HepG2 (cell line): ENCODE measurements around the gene PRR36. TPM values are rescaled to one million over a fixed set of nuclear protein-coding genes. Genes with fewer than 3 reads are reported as not detected.

Experiments used
- ATAC-seq: fragments of 200-7000 bp; cut with Tn5 transposase; 3 replicates; pipeline ENCODE4 v1.9.1; 2020; ENCODE audit warnings: mild to moderate bottlenecking, moderate library complexity
- BruUV-seq: library from RNA; stranded (reverse); fragments of 400-500 nt; replicated peaks from 2 replicates; lab custom pipeline; 2021; lab: Mats Ljungman, UMichigan
- CTCF ChIA-PET: fragments of 300-600 bp; formaldehyde crosslinking; extraction: SDS; loops from one replicate; lab custom pipeline; 2021; ENCODE audit warnings: low total read pairs, inconsistent platforms, low intra/inter-chr PET ratio; lab: Yijun Ruan, JAX
- POLR2A ChIA-PET: fragments of 350-600 bp; sonication (Branson Sonifier 250); formaldehyde crosslinking; loops from one replicate; lab custom pipeline; 2020; ENCODE audit warnings: antibody characterized with exemption, inconsistent platforms; lab: Yijun Ruan, JAX
- DNase-seq: peaks from one replicate; pipeline ENCODE4 v3.0.0-alpha.2; 2015; ENCODE audit warnings: low spot score
- FAIRE-seq: peaks from 3 replicates; lab custom pipeline; 2011; peaks lifted over from hg19 to GRCh38; lab: Jason Lieb, UNC
- H2AFZ ChIP-seq: one replicate; pipeline ENCODE4 v1.6.1; 2011; ENCODE audit warnings: low read length, inconsistent platforms
- H3K27ac ChIP-seq: fragments of 300-600 bp; 3 replicates; pipeline ENCODE4 v1.8.0; 2011; ENCODE audit warnings: mixed run types, mild to moderate bottlenecking, mixed read lengths, low read length, inconsistent platforms; ENCODE audit not compliant: insufficient read depth; ENCODE audit errors: extremely low read length
- H3K27me3 ChIP-seq, 2 experiments: fragments of 200-600 bp in 1 of 2; 2 replicates in 1 of 2; 3 replicates in 1 of 2; pipeline versions ENCODE4 v1.6.0 to v1.8.0; 2011; ENCODE audit warnings: low read length in 2 of 2, mild to moderate bottlenecking in 2 of 2, moderate library complexity in 2 of 2, inconsistent platforms in 1 of 2; ENCODE audit not compliant: insufficient read depth in 2 of 2, control insufficient read depth in 1 of 2
- H3K36me3 ChIP-seq, 2 experiments: fragments of 200-600 bp in 1 of 2; replicated peaks in 1 of 2; 2 replicates in 1 of 2; 3 replicates in 1 of 2; pipeline versions ENCODE4 v1.5.1 to v1.8.0; 2011; ENCODE audit warnings: low read length in 2 of 2, inconsistent platforms in 1 of 2; ENCODE audit not compliant: insufficient read depth in 2 of 2, control insufficient read depth in 1 of 2
- H3K4me1 ChIP-seq: 2 replicates; pipeline ENCODE4 v1.5.1; 2012; ENCODE audit warnings: low read length, inconsistent platforms; ENCODE audit not compliant: insufficient read depth
- H3K4me2 ChIP-seq: 2 replicates; pipeline ENCODE4 v1.6.0; 2011; ENCODE audit warnings: low read depth, low read length, inconsistent platforms
- H3K4me3 ChIP-seq, 3 experiments: fragments of 200-600 bp in 1 of 3; sonication (generic), shearing (Covaris generic) in 1 of 3; replicated peaks in 1 of 3; 2 replicates each; pipeline ENCODE4 v1.5.1; 2011 to 2016; ENCODE audit warnings: low read length in 3 of 3, inconsistent platforms in 2 of 3, low read depth in 2 of 3, mild to moderate bottlenecking in 2 of 3, control low read depth in 1 of 3, mixed read lengths in 1 of 3; ENCODE audit not compliant: insufficient read depth in 1 of 3
- H3K79me2 ChIP-seq: one replicate; pipeline ENCODE4 v1.6.1; 2011; ENCODE audit warnings: low read length, inconsistent platforms; ENCODE audit not compliant: insufficient read depth
- H3K9ac ChIP-seq: 2 replicates; pipeline ENCODE4 v1.6.0; 2011; ENCODE audit warnings: mild to moderate bottlenecking, low read depth, low read length, inconsistent platforms; ENCODE audit not compliant: insufficient read depth
- H3K9me3 ChIP-seq: 2 replicates; pipeline ENCODE4 v1.5.1; 2012; ENCODE audit warnings: mild to moderate bottlenecking, low read length
- H4K20me1 ChIP-seq: 2 replicates; pipeline ENCODE4 v1.6.0; 2011; ENCODE audit warnings: inconsistent platforms, mild to moderate bottlenecking, low read length, moderate library complexity; ENCODE audit not compliant: insufficient read depth
- AGO2 ChIP-seq: fragments of 200-400 bp; formaldehyde crosslinking; optimal IDR thresholded peaks from 2 replicates; pipeline ENCODE3; 2017; ENCODE audit warnings: mild to moderate bottlenecking, low read depth, low read length, moderate library complexity
- BHLHE40 ChIP-seq: IDR thresholded peaks from 2 replicates; pipeline ENCODE4 v1.6.1; 2011; ENCODE audit warnings: low read length, improper control_type of control experiment
- HHEX ChIP-seq: IDR thresholded peaks from 2 replicates; pipeline ENCODE4 v1.6.1; 2016; ENCODE audit warnings: control low read depth
- MIER2 ChIP-seq: IDR thresholded peaks from 2 replicates; pipeline ENCODE4 v1.6.1; 2016; ENCODE audit warnings: missing biosample characterization, missing genetic modification reagents
- RBFOX2 ChIP-seq: fragments of 200-400 bp; formaldehyde crosslinking; IDR thresholded peaks from 2 replicates; pipeline ENCODE4 v1.6.1; 2017; ENCODE audit warnings: low read depth, mild to moderate bottlenecking, low read length
- RFX5 ChIP-seq: IDR thresholded peaks from 2 replicates; pipeline ENCODE4 v1.6.1; 2011; ENCODE audit warnings: low read depth, low read length, improper control_type of control experiment
- STAG1 ChIP-seq: sonication (generic); formaldehyde crosslinking; IDR thresholded peaks from 2 replicates; pipeline ENCODE4 v1.4.0; 2020; ENCODE audit warnings: missing genetic modification reagents
- ZNF180 ChIP-seq: sonication (generic); formaldehyde crosslinking; IDR thresholded peaks from 2 replicates; pipeline ENCODE4 v1.4.0; 2020; ENCODE audit warnings: low read depth, missing genetic modification reagents, borderline replicate concordance
- ZNF317 ChIP-seq: sonication (generic); formaldehyde crosslinking; IDR thresholded peaks from 2 replicates; pipeline ENCODE4 v1.5.0; 2020; ENCODE audit warnings: mild to moderate bottlenecking, missing genetic modification reagents
- ZNF530 ChIP-seq: sonication (generic); formaldehyde crosslinking; IDR thresholded peaks from 2 replicates; pipeline ENCODE4 v1.5.0; 2020; ENCODE audit warnings: low read depth, mild to moderate bottlenecking, missing genetic modification reagents
- WGBS: methylation state at CpG from one replicate; pipeline ENCODE4 v1.1.6; 2017; ENCODE audit warnings: low lambda C conversion rate; 5-methylcytosine and 5-hydroxymethylcytosine counted together
- in situ Hi-C: cut with HindIII; loops from 2 replicates; pipeline ENCODE4 v1.10.0; 2017; ENCODE audit warnings: low pct_unique_long_range_greater_than_20kb; ENCODE audit not compliant: extremely low pct_ligation_motif_present
- intact Hi-C: fragments of 100-400 bp; cut with micrococcal nuclease; formaldehyde crosslinking; loops from one replicate; pipeline ENCODE4 v1.10.0; 2022; ENCODE audit not compliant: unreplicated experiment
- polyA plus RNA-seq, 8 experiments: library from polyadenylated mRNA; depleted of rRNA in 3 of 8; stranded (reverse) in 7 of 8; unstranded in 1 of 8; fragments of >200 nt; fragmentation: Illumina TruSeq in 4 of 8; extraction: Trizol in 4 of 8; gene quantifications; 2 replicates each; pipeline versions ENCODE4 v1.2.1 to v1.2.3, GENCODE V29; 2011 to 2016; ENCODE audit warnings: low read depth in 4 of 8, missing spikeins in 1 of 8, mixed read lengths in 1 of 8; ENCODE audit not compliant: insufficient read depth in 1 of 8
- total RNA-seq, 5 experiments: library from RNA; depleted of rRNA; stranded (reverse); fragments of >200 nt; fragmentation: Illumina TruSeq; extraction: Trizol; gene quantifications; 2 replicates each; pipeline ENCODE4 v1.2.3, GENCODE V29; 2016; ENCODE audit warnings: low read depth in 1 of 5
- TF ChIP-seq, protein P1 (sequence below): sonication (generic); formaldehyde crosslinking; IDR thresholded peaks from 2 replicates; pipeline ENCODE4 v1.4.0; 2020; ENCODE audit warnings: missing genetic modification reagents, borderline replicate concordance

Gene PRR36
- total and polyA plus RNA-seq, 2 of the 13 experiments (the other 11 are each of a cell fraction or from before 2014, with no cell fraction given) = 0.07 to 0.17 TPM

DNA sequence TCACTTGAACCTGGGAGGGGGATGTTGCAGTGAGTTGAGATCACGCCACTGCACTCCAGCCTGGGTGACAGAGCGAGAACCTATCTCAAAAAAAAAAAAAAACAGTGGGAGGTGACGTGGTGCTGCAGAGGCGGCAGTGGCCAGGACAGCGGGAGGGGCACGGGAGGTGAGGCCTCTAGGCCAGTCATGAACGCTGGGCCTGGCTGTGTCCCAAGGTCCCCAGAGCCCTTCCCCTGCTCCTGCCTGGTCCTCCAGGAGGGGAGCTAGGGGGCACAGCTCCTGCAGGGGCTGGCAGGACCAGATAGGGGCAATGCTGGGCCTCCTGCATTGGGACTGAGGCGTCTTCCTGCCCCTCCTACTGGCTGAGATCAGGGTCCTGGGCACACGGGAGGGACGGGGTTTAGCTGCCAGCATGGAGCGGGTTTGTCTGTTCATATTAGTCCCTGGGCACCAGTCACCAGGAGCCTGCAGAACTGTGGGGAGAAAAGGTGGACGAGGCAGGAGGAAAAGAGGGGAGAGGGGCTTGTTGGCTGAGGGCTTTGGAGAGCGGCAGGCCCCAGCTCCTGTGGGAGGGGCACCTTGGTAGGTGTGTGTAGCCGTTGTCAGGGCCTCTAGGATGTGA, 34.0 kb upstream of the PRR36 start:
- no peak overlapping the region for H3K27ac ChIP-seq
- H3K4me3 ChIP-seq = no peak overlapping the region
- no peaks in the 10 kb centered on the region; a peak in 1 of 5 replicates for H3K27me3 ChIP-seq
- H3K79me2 ChIP-seq = peaks cover 23% of the 10 kb centered on the region
- no peak for ATAC-seq
- FAIRE-seq = no peak
- CTCF ChIA-PET = no interaction called here
- H3K9me3 ChIP-seq = no peaks in the 10 kb centered on the region
- BruUV-seq = no TSS peak
- TF ChIP-seq, protein P1, sequence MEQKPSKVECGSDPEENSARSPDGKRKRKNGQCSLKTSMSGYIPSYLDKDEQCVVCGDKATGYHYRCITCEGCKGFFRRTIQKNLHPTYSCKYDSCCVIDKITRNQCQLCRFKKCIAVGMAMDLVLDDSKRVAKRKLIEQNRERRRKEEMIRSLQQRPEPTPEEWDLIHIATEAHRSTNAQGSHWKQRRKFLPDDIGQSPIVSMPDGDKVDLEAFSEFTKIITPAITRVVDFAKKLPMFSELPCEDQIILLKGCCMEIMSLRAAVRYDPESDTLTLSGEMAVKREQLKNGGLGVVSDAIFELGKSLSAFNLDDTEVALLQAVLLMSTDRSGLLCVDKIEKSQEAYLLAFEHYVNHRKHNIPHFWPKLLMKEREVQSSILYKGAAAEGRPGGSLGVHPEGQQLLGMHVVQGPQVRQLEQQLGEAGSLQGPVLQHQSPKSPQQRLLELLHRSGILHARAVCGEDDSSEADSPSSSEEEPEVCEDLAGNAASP = no peak
- TF ChIP-seq ZNF317 (CRISPR knock-in tag) (no peak), ZNF530 (CRISPR knock-in tag) (no peak), STAG1 (CRISPR knock-in tag) (no peak)
- H3K9ac ChIP-seq = no peak overlapping the region
- intact Hi-C loops (no loop called here), in situ Hi-C loops (no loop called here)
- 98% methylated on average over 14 of the region's 14 CpGs for WGBS
- no peak overlapping the region for H2AFZ ChIP-seq
- no peak overlapping the region for H3K4me2 ChIP-seq
- peaks cover 22% of the 10 kb centered on the region for H3K4me1 ChIP-seq
- POLR2A ChIA-PET = interaction anchor here (1.0 to 3.4 kb wide), 2 partner anchors 11 to 40 kb away, joined by 3 to 24 read pairs; partner anchors contain the start of gene SNAPC2
- DNase-seq = no peak
- H3K36me3 ChIP-seq = peaks cover 4 to 28% of the 10 kb centered on the region in 2 experiments; a peak in 4 of 5 replicates
- peaks cover 13% of the 10 kb centered on the region; the same call in 1 of the 2 replicates for H4K20me1 ChIP-seq

DNA sequence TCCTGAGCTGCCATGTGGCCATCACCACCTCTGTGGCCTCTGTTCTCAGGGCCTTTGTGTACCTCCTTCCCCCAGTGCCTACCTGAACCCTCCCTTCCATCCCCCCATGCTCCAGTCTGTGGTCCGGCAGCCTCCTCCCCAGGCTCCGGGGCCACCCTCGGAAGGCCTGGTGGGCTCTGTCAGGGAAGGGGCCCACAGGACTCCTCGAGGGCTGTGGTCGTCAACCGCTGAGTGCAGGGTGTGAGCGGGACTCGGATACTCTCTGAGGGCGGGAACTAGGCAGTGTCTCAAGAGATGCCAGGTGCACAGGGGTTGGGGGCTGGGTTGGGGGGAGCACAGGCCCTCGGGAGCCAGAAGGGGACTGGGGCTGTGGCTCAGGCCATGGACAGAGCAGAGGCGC, 33.4 kb upstream of the PRR36 start:
- peaks cover 4 to 28% of the 10 kb centered on the region in 2 experiments; a peak in 4 of 5 replicates for H3K36me3 ChIP-seq
- peaks cover 13% of the 10 kb centered on the region; the same call in 1 of the 2 replicates for H4K20me1 ChIP-seq
- intact Hi-C loops (no loop called here), in situ Hi-C loops (no loop called here)
- FAIRE-seq (no peak), DNase-seq (no peak), ATAC-seq (no peak)
- no peak overlapping the region for H2AFZ ChIP-seq
- BruUV-seq = no TSS peak
- H3K79me2 ChIP-seq = peaks cover 27% of the 10 kb centered on the region
- POLR2A ChIA-PET = interaction anchor here (1.0 to 3.4 kb wide), 4 partner anchors 8 to 39 kb away, joined by 3 to 24 read pairs (median 3); partner anchors contain the start of gene SNAPC2
- whole genome bisulfite sequencing = 98% methylated on average over 11 of the region's 11 CpGs
- CTCF ChIA-PET = no interaction called here
- no peak overlapping the region for H3K27ac ChIP-seq
- H3K4me2 ChIP-seq = no peak overlapping the region
- H3K4me1 ChIP-seq = peaks cover 29% of the 10 kb centered on the region
- no peaks in the 10 kb centered on the region for H3K9me3 ChIP-seq
- H3K27me3 ChIP-seq = no peaks in the 10 kb centered on the region; a peak in 1 of 5 replicates
- H3K9ac ChIP-seq = no peak overlapping the region
- TF ChIP-seq RFX5 = no peak
- no peak for TF ChIP-seq MIER2
- TF ChIP-seq BHLHE40 = no peak
- TF ChIP-seq ZNF180 = no peak
- peak; percentile 1 for TF ChIP-seq AGO2
- TF ChIP-seq RBFOX2 = peak; percentile 43; the same call in 1 of the 2 replicates
- no peak for TF ChIP-seq HHEX (CRISPR knock-in tag)
- TF ChIP-seq, all 625 proteins: peak for 2
- H3K4me3 ChIP-seq = no peak overlapping the region
